A673 (cell line): ENCODE results near the gene HYAL2. TPM values are rescaled to one million over a fixed set of nuclear protein-coding genes. Genes with fewer than 3 reads are reported as not detected.

Experiments used
- BruUV-seq: library from RNA; stranded (reverse); fragments of 400-500 nt; replicated peaks from 2 replicates; lab custom pipeline; 2021; lab: Mats Ljungman, UMichigan
- CTCF ChIA-PET: fragments of 300-600 bp; sonication (Branson Sonifier 250); formaldehyde crosslinking; loops from one replicate; lab custom pipeline; 2022; ENCODE audit warnings: antibody characterized with exemption; lab: Charles Lee
- POLR2A ChIA-PET: fragments of 300-600 bp; sonication (Branson Sonifier 250); formaldehyde crosslinking; loops from one replicate; lab custom pipeline; 2022; ENCODE audit warnings: antibody characterized with exemption; ENCODE audit not compliant: low non-redundant PET; lab: Charles Lee
- DNase-seq: peaks from one replicate; pipeline ENCODE4 v3.0.0-alpha.2; 2015; ENCODE audit warnings: low spot score
- H3K27ac ChIP-seq: fragments of 200-600 bp; sonication (generic); 2 replicates; pipeline ENCODE4 v1.5.1; 2016; ENCODE audit warnings: mixed run types, low read depth, mild to moderate bottlenecking, mixed read lengths, antibody characterized with exemption, low read length; ENCODE audit not compliant: poor library complexity, severe bottlenecking
- H3K27me3 ChIP-seq: fragments of 200-600 bp; sonication (generic); replicated peaks from 2 replicates; pipeline ENCODE4 v1.6.1; 2017; ENCODE audit warnings: mixed run types, low read depth, mild to moderate bottlenecking, mixed read lengths, antibody characterized with exemption, low read length; ENCODE audit not compliant: insufficient read depth, poor library complexity
- H3K36me3 ChIP-seq: fragments of 200-600 bp; sonication (generic); 2 replicates; pipeline ENCODE4 v1.6.1; 2016; ENCODE audit warnings: mixed run types, mild to moderate bottlenecking, mixed read lengths, antibody characterized with exemption, low read length; ENCODE audit not compliant: insufficient read depth, poor library complexity, severe bottlenecking
- H3K4me1 ChIP-seq: fragments of 200-600 bp; sonication (generic); 2 replicates; pipeline ENCODE4 v1.6.1; 2017; ENCODE audit warnings: mixed run types, mild to moderate bottlenecking, mixed read lengths, antibody characterized with exemption, low read length; ENCODE audit not compliant: insufficient read depth, poor library complexity, severe bottlenecking
- H3K4me3 ChIP-seq: fragments of 200-600 bp; sonication (generic); 2 replicates; pipeline ENCODE4 v1.5.1; 2016; ENCODE audit warnings: low read depth, mixed run types, mild to moderate bottlenecking, mixed read lengths, low read length; ENCODE audit not compliant: poor library complexity, severe bottlenecking
- H3K9me3 ChIP-seq: fragments of 200-600 bp; sonication (generic); 2 replicates; pipeline ENCODE4 v1.6.1; 2016; ENCODE audit warnings: mixed run types, low read depth, mild to moderate bottlenecking, mixed read lengths, antibody characterized with exemption, low read length; ENCODE audit not compliant: poor library complexity, severe bottlenecking
- EZH2 ChIP-seq: fragments of 200-600 bp; sonication (generic); IDR thresholded peaks from 2 replicates; pipeline ENCODE4 v1.6.1; 2017; ENCODE audit warnings: borderline replicate concordance, low read depth, mild to moderate bottlenecking, mixed read lengths, antibody characterized with exemption, low read length; ENCODE audit not compliant: poor library complexity, severe bottlenecking
- intact Hi-C: fragments of 100-400 bp; cut with micrococcal nuclease; formaldehyde crosslinking; loops from one replicate; pipeline ENCODE4 v1.10.0; 2022; ENCODE audit not compliant: unreplicated experiment
- total RNA-seq: library from RNA; stranded (reverse); gene quantifications from 2 replicates; pipeline ENCODE4 v1.2.3, GENCODE V29; 2021
- TF ChIP-seq, protein P1 (sequence below): fragments of 300-800, 200-600 bp; sonication (generic); conservative IDR thresholded peaks from 2 replicates; pipeline ENCODE4 v1.5.1; 2017; ENCODE audit warnings: low read depth, mild to moderate bottlenecking, antibody characterized with exemption, low read length, moderate library complexity, mixed read lengths

The HYAL2 gene
- total RNA-seq, 1 experiment from 2014 or later = 18.1 TPM

DNA sequence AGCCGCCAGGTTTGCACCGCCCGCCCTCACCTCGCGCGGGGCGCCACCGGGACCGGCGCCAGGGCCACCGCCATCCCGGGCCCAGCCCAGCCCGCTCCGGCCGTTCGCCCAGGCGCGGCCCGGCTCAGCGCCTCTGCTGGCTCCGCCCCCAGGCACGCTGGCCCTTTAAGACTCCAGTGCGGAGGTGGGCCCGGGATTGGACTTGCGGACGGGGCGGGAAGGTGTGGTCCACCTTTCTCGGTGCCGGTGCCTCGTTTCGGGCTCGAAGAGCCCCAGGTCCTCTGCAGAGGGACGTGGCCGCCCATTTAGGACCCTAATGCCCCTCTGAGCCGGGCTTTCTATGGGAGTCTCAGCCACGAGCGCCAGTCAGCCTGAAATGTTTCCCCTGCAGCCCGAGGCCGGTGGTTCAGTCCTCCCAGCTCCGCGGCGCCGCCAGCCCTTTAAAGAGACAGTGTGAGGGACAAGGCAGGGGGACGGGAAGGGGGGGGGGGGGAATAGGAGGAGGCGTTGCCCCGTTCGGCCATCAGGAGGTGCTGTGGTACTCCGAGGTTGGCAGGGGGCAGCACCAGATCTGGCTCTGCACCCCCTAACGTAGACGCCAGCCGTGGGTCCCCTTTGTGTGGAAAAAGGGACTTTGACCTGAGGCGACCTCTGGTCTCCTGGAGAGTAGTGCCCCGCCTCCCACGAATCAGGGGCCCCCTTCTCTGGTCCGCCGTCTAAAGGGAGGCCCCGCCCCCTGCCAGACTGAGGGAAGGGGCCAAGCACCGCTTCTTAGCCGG, 1.0 kb downstream of the HYAL2 start:
- ChIA-PET POLR2A (no interaction called here), CTCF (interaction anchor here (0.6 kb wide), 3 partner anchors 15 to 83 kb away, joined by 6 to 9 read pairs (median 6); no protein-coding TSS in a partner anchor)
- no peaks in the 10 kb centered on the region for H3K36me3 ChIP-seq
- H3K4me3 ChIP-seq = peak overlapping the region; percentile 73
- no peaks in the 10 kb centered on the region for H3K27me3 ChIP-seq
- no TSS peak for BruUV-seq
- peaks cover 3% of the 10 kb centered on the region for H3K4me1 ChIP-seq
- intact Hi-C loops = no loop called here
- peak; percentile 86 for DNase-seq
- peak overlapping the region; percentile 99 for H3K27ac ChIP-seq
- TF ChIP-seq EZH2 = no peak
- TF ChIP-seq, protein P1, sequence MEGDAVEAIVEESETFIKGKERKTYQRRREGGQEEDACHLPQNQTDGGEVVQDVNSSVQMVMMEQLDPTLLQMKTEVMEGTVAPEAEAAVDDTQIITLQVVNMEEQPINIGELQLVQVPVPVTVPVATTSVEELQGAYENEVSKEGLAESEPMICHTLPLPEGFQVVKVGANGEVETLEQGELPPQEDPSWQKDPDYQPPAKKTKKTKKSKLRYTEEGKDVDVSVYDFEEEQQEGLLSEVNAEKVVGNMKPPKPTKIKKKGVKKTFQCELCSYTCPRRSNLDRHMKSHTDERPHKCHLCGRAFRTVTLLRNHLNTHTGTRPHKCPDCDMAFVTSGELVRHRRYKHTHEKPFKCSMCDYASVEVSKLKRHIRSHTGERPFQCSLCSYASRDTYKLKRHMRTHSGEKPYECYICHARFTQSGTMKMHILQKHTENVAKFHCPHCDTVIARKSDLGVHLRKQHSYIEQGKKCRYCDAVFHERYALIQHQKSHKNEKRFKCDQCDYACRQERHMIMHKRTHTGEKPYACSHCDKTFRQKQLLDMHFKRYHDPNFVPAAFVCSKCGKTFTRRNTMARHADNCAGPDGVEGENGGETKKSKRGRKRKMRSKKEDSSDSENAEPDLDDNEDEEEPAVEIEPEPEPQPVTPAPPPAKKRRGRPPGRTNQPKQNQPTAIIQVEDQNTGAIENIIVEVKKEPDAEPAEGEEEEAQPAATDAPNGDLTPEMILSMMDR = peak; percentile 47
- H3K9me3 ChIP-seq = no peaks in the 10 kb centered on the region

DNA sequence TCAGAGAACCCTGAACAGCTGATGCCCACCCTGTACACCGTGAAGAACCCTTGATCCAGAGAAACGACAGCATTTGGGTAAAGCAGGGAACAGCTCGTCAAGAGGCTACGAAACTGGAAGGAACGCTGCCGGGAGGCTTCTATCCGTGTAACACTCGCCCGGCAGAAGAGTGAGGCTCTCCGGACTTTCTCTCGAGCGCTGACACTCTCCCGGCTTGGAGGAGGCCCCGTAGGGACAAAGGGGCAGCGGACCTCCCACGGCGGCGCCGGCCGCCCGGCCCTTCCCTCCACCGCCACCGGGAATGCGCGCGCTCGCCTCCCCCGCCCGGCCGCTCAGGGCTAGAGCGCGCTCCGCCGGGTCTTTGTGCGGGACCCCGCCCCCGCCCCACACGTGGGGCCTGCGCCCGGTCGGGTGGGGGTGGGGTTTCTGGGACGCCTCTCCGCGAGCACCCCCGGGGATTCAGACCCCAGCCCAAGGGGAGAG, 1.7 kb downstream of the HYAL2 start:
- no peaks in the 10 kb centered on the region for H3K9me3 ChIP-seq

DNA sequence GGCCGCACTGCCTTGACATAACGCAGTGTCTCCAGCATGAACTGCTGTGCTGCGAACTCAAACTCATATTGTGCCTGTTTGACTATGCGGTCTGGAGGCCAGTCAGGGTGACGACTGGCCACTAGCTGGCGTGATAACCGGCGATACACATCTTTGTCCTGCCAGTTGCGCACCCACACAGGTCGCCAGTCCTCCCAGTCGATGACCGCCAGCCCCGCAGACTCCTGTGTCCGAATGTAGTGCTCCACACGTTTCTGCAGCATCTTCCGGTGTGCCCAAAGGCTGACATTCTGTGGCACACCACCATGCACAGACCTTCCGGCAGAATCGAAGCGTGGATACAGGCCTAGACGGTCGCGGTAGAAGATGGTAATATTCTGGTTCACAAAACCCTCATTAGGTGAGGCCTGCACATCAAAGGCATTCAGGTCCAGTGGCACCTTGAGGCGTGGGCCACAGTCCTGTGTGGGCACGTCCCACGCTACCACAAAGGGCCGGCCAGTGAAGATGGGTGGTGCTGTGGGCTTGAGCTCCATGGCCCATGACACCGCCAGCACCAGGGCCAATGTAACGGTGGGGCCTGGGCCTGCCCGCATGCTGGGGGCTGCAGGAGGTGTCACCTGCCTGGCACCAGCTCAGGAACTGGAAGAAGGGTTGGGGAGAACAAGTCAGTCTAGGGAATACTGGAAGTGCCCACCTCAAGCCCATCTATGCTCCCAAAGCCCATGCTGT, 2.5 kb downstream of the HYAL2 start:
- no peak for DNase-seq
- Histone ChIP-seq H3K27me3 (no peaks in the 10 kb centered on the region), H3K36me3 (no peaks in the 10 kb centered on the region), H3K9me3 (no peaks in the 10 kb centered on the region), H3K4me3 (peak overlapping the region; percentile 73), H3K4me1 (peaks cover 3% of the 10 kb centered on the region), H3K27ac (peak overlapping the region; percentile 99)
- no peak for TF ChIP-seq EZH2
- TF ChIP-seq, protein P1 = no peak
- no TSS peak for BruUV-seq
- POLR2A ChIA-PET = no interaction called here
- CTCF ChIA-PET = no interaction called here
- intact Hi-C loops = no loop called here

More for the DNA sequence above, 1.7 kb downstream of the HYAL2 start:
- POLR2A ChIA-PET = no interaction called here
- CTCF ChIA-PET = interaction anchor here (0.6 kb wide), 3 partner anchors 15 to 83 kb away, joined by 6 to 9 read pairs (median 6); no protein-coding TSS in a partner anchor
- intact Hi-C loops = no loop called here
- TF ChIP-seq, protein P1 = no peak
- no peak for TF ChIP-seq EZH2
- Histone ChIP-seq H3K4me1 (peaks cover 3% of the 10 kb centered on the region), H3K27ac (peak overlapping the region; percentile 99), H3K36me3 (no peaks in the 10 kb centered on the region), H3K27me3 (no peaks in the 10 kb centered on the region), H3K4me3 (peak overlapping the region; percentile 73)
- no TSS peak for BruUV-seq
- peak; percentile 64 for DNase-seq
